Measurements from ENCODE around the gene PPP1R14D.

DNA sequence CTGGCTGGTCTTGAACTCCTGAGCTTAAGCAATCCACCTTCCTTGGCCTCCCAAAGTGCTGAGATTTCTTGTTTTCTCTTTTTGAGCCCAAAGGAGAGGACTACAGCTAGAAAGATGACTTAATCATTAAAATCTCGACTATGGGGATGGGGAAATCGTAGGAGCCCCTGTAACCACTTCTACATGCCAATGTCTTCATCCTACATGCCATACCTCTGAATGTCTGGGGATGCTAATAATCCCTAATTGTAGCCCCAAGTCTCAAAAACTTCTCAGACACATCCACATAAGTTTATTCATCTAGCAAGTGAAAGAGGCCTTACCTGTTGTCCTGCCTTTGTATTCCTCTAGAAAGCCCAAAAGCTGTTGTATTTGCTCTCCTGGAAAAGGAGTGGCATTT, 49.2 kb upstream of the PPP1R14D start:
- no peak for TF ChIP-seq EZH2 (IDR thresholded peaks at IDR 0.05)
- no peak for TF ChIP-seq POLR2AphosphoS5 (IDR thresholded peaks at IDR 0.05; ENCODE audit: borderline replicate concordance, low read depth, low read length)
- TF ChIP-seq FOXP2 (optimal IDR thresholded peaks at IDR 0.05; ENCODE audit: control extremely low read depth, extremely low read length, insufficient read depth): no peak

Data from SK-N-MC (cell line).